NCI-H1694 (cell line): ENCODE results near the gene CADM2.

Experiments used
- DNase-seq: peaks from one replicate; lab custom pipeline; 2025; lab: John Stamatoyannopoulos, UW

The CADM2 gene

GRCh38 chr3:85321892-85322291 lies 363.1 kb downstream of the CADM2 start:
- no peak for DNase-seq

GRCh38 chr3:85330071-85330470 lies 371.3 kb downstream of the CADM2 start:
- DNase-seq, result no peak

GRCh38 chr3:85337895-85338294 lies 379.1 kb downstream of the CADM2 start:
- no peak for DNase-seq

GRCh38 chr3:85342915-85343314 lies 384.1 kb downstream of the CADM2 start:
- peak; percentile 2 for DNase-seq

GRCh38 chr3:85355572-85355971 lies 396.8 kb downstream of the CADM2 start:
- DNase-seq, result no peak

- peak; percentile 31 for DNase-seq
Observed at GRCh38 chr3:85360742-85361387, 402.1 kb downstream of the CADM2 start.

- DNase-seq, result no peak
Observed at GRCh38 chr3:85364296-85364909, 405.6 kb downstream of the CADM2 start.

- no peak for DNase-seq
Observed at GRCh38 chr3:85370341-85370740, 411.6 kb downstream of the CADM2 start.

- no peak for DNase-seq
Observed at GRCh38 chr3:85376131-85376530, 417.3 kb downstream of the CADM2 start.

- no peak for DNase-seq
Observed at GRCh38 chr3:85377115-85377514, 418.3 kb downstream of the CADM2 start.

GRCh38 chr3:85384372-85384771 lies 425.6 kb downstream of the CADM2 start:
- no peak for DNase-seq

GRCh38 chr3:85387913-85388505 lies 429.2 kb downstream of the CADM2 start:
- no peak for DNase-seq

- DNase-seq, result no peak
Observed at GRCh38 chr3:85394424-85394823, 435.6 kb downstream of the CADM2 start.

- DNase-seq, result no peak
Observed at GRCh38 chr3:85397434-85397833, 438.6 kb downstream of the CADM2 start.

- no peak for DNase-seq
Observed at GRCh38 chr3:85426121-85426520, 467.3 kb downstream of the CADM2 start.

- DNase-seq, result no peak
Observed at GRCh38 chr3:85427467-85427866, 468.7 kb downstream of the CADM2 start.

GRCh38 chr3:85432081-85432480 lies 473.3 kb downstream of the CADM2 start:
- DNase-seq, result no peak

GRCh38 chr3:85433319-85433718 lies 474.5 kb downstream of the CADM2 start:
- DNase-seq, result no peak

GRCh38 chr3:85455561-85456200 lies 496.9 kb downstream of the CADM2 start:
- no peak for DNase-seq

GRCh38 chr3:85474241-85474640 lies 515.5 kb downstream of the CADM2 start:
- DNase-seq, result no peak

- DNase-seq, result no peak
Observed at GRCh38 chr3:85475346-85475745, 516.6 kb downstream of the CADM2 start.

GRCh38 chr3:85476891-85477495 lies 518.2 kb downstream of the CADM2 start:
- no peak for DNase-seq
